GM19455 (cell line): ENCODE data around the gene SEMA5B.

Experiments used
- ATAC-seq: cut with Tn5 transposase; IDR thresholded peaks from one replicate; pipeline ENCODE4 v1.9.1; 2021; ENCODE audit not compliant: unreplicated experiment

The SEMA5B gene

DNA sequence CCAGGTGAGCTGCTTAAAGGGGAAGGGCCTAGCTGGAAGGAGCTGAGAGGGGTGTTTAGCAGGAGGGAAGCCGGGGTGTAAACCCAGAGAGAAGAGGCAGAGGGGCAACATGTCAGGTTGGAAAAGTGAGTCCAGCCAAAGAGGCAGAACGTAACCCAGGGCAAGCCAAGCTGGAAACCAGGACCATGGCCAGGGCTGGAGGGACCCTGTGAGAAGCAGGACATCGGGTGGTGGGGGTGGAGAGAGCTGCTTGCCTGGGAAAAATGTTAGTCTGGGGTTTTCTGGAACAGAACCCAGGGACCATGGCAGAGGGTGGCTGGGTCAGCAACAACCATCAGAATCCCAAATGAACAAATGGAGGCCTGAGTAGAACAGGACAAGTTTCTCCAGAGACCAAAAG lies 32.6 kb downstream of the SEMA5B start:
- no peak for ATAC-seq

DNA sequence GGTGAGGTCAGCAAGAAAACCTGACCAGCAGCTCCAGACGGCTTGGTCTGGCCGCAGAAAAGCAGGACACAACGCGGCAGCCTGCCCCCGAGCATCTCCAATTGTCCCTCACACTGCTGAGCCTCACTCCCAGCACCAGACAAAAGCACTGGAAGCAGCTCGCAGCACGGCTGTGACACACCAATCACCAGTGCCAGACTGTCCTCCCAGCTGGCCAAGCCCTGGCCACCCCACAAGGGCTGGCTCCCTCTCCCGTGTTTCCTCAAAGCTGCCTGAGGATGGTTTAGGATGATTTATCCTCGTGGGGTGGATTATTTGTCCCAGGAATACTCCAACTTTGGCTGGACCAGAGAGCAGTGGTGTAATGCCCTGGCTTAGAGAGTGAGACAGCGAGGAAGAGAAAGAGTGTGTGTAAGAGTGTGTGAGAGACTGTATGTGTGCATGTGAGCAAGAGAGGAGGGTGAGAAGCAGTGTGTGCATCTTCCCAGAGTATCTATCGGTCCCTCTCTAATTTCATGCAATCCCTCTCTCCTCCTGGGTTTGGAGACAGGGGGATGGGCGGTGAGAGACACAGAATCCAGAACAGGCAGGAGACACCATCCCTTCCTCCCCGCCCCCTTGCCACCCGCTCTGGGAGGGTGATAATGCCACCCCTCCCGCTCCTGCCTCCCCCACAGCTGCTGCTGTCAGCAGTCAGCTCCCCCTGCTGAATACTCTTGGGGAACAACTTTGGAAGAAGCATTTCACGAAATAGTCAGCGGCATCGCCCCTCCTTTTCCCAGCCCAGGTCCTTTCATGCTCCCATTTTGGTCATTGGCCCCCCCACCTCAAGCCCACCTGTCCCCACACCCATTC lies 34.2 kb downstream of the SEMA5B start:
- ATAC-seq, result no peak

DNA sequence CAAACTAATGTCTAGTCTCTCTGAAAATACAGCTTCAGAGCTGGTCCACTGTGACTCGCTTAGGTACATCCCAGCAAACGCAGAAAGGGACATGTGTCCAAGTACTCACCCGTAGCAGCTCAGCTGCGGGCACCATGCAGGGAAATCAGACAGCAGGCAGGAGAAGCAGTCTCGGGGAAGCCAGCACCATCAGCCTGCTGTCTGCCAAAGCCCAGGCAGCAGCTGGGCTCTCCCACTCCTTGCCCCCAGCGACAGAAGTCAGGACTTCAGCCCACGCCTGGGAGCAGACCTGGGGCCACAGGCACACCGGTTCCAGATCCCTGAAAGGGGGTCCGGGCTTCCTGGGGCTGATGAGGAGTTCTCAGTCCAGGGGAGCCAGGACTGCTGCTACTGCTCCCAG lies 34.9 kb downstream of the SEMA5B start:
- ATAC-seq, result no peak

DNA sequence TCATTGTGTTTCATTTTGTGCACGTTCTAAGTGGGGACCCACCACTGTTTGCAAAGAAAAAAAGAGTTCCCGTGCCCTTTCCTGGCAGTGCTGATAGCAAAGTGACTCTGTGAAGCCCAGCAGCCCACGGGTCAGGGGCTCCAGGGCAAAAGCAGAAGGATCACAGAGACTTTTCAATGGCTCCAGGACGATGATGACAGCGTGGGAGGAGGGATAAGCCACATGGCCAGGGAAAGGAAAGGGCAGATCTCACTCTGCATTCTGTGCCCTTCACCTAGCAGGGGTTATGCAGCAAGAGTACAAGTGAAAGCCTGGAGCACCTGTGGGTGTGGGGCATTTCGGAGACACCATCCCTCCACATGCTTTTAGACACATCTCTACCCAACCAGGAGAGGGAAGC lies 35.4 kb downstream of the SEMA5B start:
- no peak for ATAC-seq

DNA sequence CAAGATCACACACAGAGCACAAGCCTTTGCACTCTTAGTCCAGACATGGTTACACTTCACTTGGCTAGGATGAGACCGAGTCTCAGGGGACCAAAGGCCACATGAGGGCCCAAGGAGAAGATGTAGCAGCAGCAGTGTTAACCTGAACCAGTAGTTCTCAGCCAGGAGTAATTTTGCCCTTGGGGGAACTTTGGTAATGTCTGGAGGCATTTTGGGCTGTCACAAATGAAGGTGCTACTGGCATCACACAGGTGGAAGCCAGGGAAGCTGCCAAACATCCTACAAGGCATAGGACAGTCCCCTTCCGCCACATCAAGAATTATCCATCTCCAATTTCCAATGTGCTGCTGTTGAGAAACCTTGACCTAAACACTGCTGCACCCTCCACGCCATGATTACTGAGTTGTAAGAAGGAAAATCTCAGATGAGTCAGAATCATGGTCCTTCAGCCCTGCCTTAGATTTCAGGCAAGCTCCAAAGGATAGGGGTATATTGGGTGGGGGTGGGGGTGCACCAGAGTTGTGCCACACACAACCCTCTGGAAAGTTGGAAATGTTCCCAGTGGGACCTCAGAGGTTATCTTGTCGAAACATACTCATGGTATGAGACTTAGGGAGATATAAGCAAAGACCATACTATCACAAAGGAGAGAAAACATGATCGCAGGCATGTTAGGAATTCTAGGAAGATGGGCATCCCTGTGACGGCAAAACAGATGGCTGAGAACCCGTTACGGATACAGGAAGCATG lies 36.2 kb downstream of the SEMA5B start:
- no peak for ATAC-seq

DNA sequence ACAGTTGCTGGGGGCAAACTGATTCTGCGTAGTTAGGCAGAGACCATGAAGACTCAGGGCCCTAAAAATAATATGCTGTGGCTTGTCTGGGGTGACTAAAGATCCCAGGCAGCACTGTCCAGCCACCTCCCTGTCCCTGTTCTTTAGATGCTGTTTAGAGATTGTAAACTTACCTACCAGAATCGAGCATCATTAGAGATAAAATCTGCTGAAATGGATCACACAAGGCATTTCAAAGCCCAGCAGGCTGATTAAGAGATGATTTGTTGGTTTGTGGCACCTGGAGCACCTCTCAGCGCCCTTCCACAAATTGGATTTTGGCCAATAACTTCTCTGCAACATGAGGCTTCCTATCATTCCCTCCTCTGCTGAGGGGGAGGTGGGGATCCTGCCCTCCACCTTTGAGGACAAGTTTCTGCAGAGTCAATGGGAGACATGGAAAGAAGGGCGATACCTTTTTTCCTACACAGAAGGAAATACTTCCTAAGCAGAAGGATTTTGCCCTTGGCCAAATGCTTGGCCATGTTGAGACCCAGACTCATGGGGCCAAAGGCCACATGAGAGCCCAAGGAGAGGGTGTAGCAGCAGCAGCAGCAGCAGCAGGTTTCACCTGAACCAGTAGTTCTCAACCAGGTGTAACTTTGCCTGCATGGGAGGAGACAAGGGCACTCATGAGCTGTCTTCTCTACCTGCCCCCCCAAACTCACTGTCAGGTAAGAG lies 37.5 kb downstream of the SEMA5B start:
- no peak for ATAC-seq

DNA sequence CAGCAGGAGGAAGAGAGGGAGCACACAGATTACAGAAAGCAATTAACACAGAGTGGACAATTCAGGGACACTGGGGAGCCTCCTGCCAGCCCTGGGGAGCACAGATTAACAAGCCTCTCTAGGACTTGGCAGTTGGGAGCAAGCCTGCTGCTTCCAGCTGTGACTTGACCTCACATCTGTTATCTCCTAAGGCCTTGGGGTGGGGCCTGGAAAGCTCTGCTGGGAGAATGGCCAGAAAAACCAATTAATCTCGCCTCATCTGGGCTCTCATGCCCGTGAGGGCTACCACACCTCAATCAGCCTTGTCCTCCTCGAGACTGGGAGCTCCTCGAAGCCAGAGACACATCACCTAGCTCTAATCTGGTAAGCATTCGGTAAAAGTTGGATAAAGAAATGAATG lies 39.1 kb downstream of the SEMA5B start:
- no peak for ATAC-seq

DNA sequence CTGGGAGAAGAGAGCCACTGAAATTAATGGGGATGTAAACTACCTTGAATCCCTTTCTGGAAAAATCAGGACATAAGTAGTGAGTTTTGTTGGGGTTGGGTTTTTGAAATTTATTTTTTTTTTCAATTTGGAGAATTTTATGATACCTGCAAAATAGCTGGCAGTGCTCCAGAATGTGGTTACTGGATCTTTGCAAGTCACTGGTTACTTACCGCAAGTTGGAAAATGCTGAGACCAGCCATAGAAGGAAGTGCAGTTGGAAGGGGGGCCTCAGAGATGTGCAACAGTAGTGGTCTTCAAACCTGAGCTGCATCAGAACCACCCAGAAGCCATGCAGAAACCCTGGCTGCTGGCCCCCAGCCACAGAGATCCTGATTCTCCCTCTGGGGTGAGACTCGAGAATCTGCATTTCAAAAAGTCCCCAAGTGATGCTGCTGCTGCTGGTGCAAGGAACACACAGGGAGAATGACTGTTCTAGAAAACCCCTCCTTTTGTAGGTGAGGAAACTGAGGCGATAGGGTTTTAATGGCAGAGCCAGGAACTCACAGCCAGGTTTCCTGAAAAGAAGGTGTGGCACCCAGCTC lies 39.7 kb downstream of the SEMA5B start:
- no peak for ATAC-seq

DNA sequence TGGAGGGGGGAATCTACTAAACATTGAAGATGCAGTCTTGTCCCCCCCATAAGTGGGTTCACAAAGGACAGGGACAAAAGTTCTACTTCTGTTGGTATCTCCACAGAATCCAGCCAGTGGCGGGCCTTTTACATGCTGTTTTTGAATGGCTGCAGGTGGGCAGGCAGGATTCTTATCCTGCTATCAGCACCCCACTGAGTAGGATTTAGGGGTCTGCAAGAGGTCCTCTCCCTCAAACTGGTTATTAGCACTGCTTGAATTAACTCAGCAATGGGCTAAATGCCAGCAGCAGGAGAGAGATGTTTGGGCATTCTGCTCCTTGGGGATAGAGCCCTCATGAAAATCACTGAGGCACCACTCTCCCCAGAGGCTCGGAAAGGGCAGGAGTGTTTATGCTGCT lies 40.3 kb downstream of the SEMA5B start:
- no peak for ATAC-seq

DNA sequence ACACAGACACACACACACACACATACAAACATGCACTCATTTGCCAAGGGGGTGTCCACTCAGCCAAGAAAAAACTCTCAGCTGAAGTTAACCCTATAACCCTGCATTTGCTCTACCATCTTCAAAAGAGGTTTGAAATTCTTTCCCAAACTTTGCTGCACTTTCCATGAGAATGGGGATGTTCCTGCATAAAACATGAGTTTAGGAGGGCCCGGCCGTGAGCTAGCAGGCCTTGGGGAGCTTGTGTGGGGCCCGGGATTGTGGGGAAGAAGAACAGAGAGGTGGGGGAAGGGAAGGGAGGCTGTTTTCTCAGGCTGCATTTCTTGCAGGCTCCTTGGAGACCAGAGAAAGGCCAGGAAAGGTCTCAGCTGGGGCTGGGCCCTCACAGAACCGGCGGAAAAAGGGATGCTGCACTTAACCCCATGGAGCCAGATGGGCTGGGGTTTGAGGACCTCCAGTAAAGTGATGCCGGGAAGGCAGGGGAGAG lies 40.8 kb downstream of the SEMA5B start:
- ATAC-seq, result no peak

DNA sequence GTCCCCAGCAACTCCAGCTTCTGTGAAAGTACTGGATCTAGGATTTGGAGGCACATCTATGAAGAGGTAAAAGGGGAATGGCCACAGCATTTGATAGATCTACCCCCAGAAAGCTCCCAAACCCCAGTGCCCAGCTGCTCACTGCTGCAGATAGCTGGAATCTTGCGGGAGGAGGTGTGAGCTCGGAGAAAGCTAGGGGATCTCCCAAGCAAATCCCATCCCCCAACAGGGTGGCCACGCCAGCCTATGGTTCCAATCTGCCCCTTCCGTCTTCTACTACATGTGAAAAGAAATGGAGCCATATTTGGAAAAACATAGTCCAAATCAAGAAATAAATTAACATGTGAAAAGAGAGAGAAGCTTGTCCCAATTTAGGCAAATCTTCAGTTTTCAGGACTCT lies 42.0 kb downstream of the SEMA5B start:
- ATAC-seq, result no peak

DNA sequence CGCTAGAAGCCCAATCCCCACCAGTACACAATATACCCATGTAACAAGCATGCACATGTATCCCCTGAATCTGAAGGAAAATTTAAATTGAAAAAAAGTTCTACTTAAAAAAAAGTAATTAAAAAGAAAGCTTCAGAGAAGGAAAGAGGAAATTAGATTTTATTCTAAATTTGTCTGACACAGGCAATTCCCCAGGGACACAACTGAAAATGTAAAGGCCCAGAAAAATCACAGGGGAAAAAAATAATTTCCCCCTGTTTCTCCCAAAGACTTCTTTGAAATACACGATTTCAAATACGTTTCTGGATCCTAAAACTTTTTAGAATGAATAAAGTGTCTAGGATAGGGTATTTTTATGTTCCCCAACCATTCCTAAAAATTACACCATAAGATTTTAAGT lies 42.9 kb downstream of the SEMA5B start:
- no peak for ATAC-seq

DNA sequence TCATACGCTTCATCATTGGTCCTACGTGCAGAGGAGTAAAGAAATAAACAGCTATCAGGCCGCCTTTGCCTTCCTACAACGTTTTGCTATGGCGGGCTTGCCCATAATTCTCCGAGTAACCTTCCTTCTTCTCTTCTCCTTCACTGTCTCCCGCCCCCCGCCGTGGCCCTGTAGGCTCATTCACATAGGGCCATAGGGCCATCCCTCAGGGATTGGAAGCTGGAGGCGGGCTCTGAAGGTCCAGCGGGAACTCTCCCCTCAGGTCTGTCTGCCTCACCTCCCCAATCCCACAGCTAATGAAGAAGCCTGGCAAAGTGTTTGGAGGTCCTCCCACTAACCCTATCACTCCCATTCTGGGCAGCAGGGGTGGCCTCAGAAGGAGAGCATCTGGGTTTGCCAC lies 43.6 kb downstream of the SEMA5B start:
- no peak for ATAC-seq

DNA sequence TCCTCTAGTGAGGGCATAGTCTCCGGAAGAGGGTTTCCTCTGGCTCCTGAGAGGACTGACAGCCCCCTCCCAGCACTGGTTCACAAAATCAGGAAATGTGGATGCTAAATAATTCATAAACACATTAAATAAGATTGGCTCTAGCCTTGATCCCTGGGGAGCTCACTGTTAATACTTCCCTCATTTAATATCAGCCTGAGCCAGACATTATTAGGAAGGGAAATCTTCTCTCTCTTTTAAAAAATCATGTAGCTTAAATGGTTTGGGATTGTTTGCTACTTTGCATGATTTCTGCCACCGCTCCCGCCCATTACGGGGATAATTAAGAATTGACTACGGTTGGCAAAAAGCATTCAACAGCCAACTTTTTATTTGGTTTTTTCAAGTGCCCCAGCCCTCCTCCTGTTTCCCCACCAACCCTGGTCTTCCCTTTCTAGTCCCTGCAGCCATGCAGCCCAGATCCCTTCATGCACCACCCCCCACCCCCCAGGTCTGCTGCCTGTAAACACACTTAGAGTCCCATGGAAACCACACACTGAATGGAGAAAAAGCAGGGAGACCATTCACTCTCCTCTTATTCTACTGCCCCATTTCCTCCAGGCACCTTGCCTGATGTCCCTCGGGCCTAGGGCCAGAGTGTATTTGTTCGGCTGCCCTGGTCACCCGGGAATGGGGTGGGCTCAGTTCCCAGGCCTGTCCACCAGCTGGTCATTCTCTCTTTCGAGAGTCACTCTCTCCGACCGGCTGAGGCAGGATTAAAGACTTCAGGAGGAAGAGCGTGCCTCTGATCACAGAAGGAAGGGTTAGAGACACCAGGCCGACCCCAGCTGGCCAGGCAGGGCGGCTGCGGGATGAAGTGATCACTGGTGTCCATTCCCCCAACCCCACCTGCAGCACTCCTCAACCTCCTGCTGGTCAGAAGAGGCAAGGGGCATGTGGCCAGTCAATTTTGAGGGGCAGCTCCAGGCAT lies 45.1 kb downstream of the SEMA5B start:
- ATAC-seq, result no peak

DNA sequence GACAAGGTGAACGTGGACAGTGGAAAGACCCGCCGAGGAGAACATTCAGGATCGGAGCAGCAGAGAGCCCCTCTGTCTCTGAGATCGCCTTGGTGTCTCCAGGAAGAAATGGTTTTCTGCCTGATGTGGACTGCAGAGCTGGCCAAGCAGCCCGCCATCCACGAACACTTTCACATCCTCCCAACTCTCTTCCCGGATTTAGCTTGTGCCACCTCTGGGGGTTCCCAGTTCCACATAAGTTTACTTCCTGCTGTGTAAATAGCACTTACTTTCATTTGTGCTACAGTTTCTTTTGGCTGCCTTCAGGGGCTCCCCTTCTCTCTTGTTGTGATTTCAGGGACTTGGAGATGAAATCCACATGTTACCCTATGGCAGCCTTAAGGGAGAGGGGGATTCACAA lies 48.4 kb downstream of the SEMA5B start:
- no peak for ATAC-seq

DNA sequence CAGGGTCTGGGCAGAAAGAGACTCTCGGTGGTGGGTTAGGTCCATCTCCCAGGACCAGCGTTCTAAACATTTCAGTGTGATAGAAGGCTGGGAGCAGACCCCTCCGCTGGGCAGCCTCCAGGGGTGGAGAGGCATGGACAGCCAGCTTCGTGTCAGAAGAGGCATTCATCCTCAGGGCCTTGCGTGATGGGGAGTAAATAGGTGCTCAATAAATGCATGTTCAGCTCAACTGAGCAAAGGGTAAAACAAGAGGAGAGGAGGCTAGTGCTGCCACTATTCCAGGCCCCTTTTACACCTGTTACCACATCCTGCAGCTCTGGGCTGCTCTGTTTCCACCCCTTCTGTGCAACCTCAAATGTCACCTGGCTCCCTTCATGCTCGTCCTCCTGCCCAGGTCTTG lies 49.0 kb downstream of the SEMA5B start:
- no peak for ATAC-seq

DNA sequence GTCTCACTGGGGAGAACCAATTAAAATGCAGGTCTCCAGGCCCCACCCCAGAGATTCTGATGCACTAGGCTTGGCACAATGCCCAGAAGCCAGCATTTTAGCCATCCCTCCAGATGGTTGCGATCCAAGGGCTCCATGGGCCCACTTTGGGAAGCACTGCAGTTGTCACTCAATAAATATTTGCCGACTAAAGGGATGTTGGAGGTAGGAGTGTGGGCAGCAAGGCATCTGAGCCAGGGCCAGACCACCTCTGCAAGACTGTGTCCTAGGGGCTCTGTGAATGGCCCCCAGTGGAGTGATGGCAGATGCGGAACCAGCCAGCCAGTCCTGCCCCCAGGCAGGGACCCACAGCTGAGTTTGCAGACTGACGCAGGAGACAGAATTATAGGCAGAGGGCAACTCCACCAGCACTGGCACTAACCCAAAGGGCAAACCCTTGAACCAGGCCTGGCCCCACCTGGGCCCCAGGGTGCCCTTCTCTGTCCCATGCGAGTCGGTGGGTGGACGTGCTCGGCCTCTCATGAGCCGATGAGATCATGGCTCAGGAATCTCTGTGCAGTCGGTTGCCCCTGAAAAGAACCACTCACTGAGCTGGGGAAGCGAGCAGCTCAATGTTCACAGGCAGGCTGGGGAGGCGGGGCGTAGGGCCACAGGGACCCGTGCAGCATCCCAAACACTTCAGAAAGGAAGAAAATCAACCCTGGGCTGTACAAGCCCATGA lies 49.7 kb downstream of the SEMA5B start:
- no peak for ATAC-seq

DNA sequence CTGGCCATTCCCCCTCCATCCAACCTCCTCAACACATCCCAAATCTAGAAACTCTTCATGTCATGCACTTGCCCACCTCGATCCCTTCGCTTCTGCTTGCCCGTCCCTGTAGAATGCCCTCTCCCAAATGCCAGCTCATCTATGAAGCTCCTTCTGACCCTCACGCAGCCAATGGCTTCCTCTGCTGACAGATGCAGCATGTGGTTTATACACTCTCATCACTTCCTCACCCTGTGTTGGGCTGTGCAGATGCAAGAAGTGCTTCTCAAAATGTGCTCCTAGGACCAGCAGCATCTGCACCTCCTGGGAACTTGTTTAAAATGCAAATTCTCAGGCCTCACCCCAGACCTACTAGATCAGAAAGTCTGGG lies 51.7 kb downstream of the SEMA5B start:
- no peak for ATAC-seq

DNA sequence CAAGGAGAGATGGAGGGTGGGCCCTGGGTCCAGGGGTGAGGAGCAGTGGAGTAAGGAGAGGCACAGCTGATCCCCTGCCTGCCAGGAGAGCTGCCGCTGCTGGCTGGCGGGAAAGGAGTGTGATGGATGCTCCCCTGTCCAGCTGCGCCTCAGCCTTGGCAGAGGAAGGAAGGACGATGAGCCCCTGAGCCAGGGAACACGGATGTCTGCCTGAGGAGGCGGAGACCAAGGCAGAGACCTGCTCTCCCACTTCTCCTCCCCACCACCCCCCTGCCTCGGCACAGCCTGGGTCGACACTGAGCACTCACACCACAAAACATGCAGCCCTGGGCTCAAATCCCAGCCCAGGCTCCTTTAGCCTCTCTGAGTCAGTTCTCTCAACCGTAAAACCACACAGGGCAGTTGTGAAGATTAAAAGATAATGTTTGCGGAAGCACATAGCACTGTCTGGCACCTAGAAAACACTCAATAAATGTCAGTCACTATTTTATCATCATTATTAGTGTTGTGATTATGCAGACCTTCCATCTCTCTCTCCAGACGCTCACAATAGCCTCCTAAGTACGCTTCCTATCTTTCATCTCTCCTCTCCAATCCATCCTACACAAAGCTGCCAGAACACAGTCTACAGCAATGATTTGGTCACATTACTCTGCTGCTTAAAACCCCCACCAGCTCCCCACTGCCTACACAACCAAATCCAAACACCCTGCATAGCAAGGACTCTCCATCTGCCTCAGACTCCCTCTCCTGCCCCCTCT lies 52.2 kb downstream of the SEMA5B start:
- ATAC-seq, result no peak
